ENCODE results near the gene FALEC.

FALEC gene

DNA sequence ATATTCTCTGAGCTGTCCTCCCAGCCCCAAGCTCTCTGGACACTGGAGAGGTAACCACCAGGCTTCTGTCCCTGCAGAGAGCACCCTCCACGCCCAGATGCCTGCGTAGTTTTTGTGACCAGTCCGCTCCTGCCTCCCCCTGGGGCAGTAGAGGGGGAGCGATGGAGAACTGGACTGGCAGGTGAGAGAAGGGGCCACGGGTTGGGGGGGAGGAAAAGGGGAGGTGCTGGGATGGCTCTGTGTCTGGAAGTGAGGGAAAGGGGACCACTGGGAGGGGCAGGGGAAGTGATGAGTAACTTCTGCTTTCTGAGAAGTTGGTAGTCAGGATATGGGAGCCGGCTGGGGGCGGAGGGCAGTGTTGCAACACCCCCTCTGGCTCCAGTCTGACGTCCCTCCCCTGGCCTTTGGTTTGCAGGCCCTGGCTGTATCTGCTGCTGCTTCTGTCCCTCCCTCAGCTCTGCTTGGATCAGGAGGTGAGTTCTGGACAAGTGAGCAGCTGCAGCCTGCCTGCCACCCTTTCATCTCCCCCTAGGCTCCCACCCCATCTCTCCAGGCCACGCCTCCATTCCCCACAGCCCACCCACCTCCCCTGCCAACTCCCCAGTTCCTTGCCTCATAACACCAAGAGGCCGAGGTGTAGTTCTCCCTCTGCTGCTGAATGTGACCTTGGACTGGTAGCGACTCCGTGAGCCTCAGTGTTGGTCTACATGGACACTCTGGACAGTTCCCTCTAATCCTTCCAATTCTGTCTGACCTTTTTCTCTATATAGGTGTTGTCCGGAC, 36.8 kb downstream of the FALEC start:
- peak; percentile 82 to 96 (median 93); a peak in 21 of 22 replicates for TF ChIP-seq Cebpa-rat (IDR thresholded peaks at IDR 0.05)
- Histone ChIP-seq H3K27ac (peak overlapping the region; percentile 83 to 96 (median 90)), H3K4me2 (peak overlapping the region; percentile 74 to 98 (median 94)), H3K4me3 (peak overlapping the region in 8 of 10 experiments; percentile 42 to 72 (median 52); a peak in 15 of 20 replicates), H3K4me1 (peaks cover 47 to 88% (median 69%) of the 10 kb centered on the region in 10 experiments), H4K20me1 (peaks cover 0 to 15% (median 0%) of the 10 kb centered on the region in 11 experiments; a peak in 4 of 22 replicates), H3K9ac (peak overlapping the region; percentile 73 to 90 (median 83)), H3K36me3 (peaks cover 0 to 42% (median 14%) of the 10 kb centered on the region in 11 experiments; a peak in 12 of 22 replicates), H3K9me3 (replicated peaks in 1 of 11) (no peaks in the 10 kb centered on the region), H3K27me3 (peaks cover 0 to 15% (median 0%) of the 10 kb centered on the region in 11 experiments; a peak in 7 of 22 replicates)

GRCh38 chr1:150552911-150553289, 37.3 kb downstream of the FALEC start:
- Histone ChIP-seq H3K9me3 (replicated peaks in 1 of 11) (no peaks in the 10 kb centered on the region), H3K4me2 (peak overlapping the region; percentile 74 to 98 (median 94)), H3K9ac (peak overlapping the region; percentile 73 to 86 (median 81)), H4K20me1 (peaks cover 0 to 21% (median 0%) of the 10 kb centered on the region in 11 experiments; a peak in 6 of 22 replicates), H3K4me1 (peaks cover 47 to 87% (median 69%) of the 10 kb centered on the region in 10 experiments), H3K4me3 (peak overlapping the region in 8 of 10 experiments; percentile 13 to 70 (median 44); a peak in 14 of 20 replicates), H3K27ac (peak overlapping the region; percentile 83 to 96 (median 90)), H3K27me3 (peaks cover 0 to 15% (median 0%) of the 10 kb centered on the region in 11 experiments; a peak in 7 of 22 replicates), H3K36me3 (peaks cover 0 to 48% (median 14%) of the 10 kb centered on the region in 11 experiments; a peak in 12 of 22 replicates)
- no peak for TF ChIP-seq Cebpa-rat (IDR thresholded peaks at IDR 0.05)

- H3K4me3 ChIP-seq: peak overlapping the region in 7 of 10 experiments; percentile 39 to 70 (median 46); a peak in 11 of 20 replicates
- no peaks in the 10 kb centered on the region for H3K9me3 ChIP-seq (replicated peaks in 1 of 11)
- peaks cover 0 to 9% (median 0%) of the 10 kb centered on the region in 11 experiments; a peak in 7 of 22 replicates for H3K27me3 ChIP-seq
- peaks cover 0 to 54% (median 14%) of the 10 kb centered on the region in 11 experiments; a peak in 13 of 22 replicates for H3K36me3 ChIP-seq
- peaks cover 47 to 87% (median 65%) of the 10 kb centered on the region in 10 experiments for H3K4me1 ChIP-seq
- H3K4me2 ChIP-seq: peak overlapping the region; percentile 74 to 98 (median 94); a peak in 21 of 22 replicates
- H3K9ac ChIP-seq: peak overlapping the region; percentile 73 to 86 (median 81)
- H4K20me1 ChIP-seq: peaks cover 0 to 28% (median 6%) of the 10 kb centered on the region in 11 experiments; a peak in 7 of 22 replicates
- H3K27ac ChIP-seq: peak overlapping the region; percentile 83 to 96 (median 90)
- no peak for TF ChIP-seq Cebpa-rat (IDR thresholded peaks at IDR 0.05)
Observed at GRCh38 chr1:150553392-150554085, 38.0 kb downstream of the FALEC start.

- TF ChIP-seq Cebpa-rat (IDR thresholded peaks at IDR 0.05): no peak
- H3K4me2 ChIP-seq: peak overlapping the region in 10 of 11 experiments; percentile 87 to 98 (median 94); a peak in 19 of 22 replicates
- peaks cover 0 to 33% (median 9%) of the 10 kb centered on the region in 11 experiments; a peak in 10 of 22 replicates for H4K20me1 ChIP-seq
- H3K9ac ChIP-seq: peak overlapping the region; percentile 73 to 86 (median 81); a peak in 20 of 22 replicates
- peaks cover 0 to 4% (median 0%) of the 10 kb centered on the region in 11 experiments; a peak in 2 of 22 replicates for H3K27me3 ChIP-seq
- peaks cover 46 to 92% (median 68%) of the 10 kb centered on the region in 10 experiments for H3K4me1 ChIP-seq
- peak overlapping the region; percentile 83 to 96 (median 90) for H3K27ac ChIP-seq
- H3K4me3 ChIP-seq: peak overlapping the region in 3 of 10 experiments; percentile 39 to 70 (median 60); a peak in 5 of 20 replicates
- H3K36me3 ChIP-seq: peaks cover 0 to 60% (median 14%) of the 10 kb centered on the region in 11 experiments; a peak in 13 of 22 replicates
- no peaks in the 10 kb centered on the region for H3K9me3 ChIP-seq (replicated peaks in 1 of 11)
Observed at GRCh38 chr1:150554086-150554452, 38.5 kb downstream of the FALEC start.

- Histone ChIP-seq H3K9ac (peak overlapping the region in 3 of 11 experiments; percentile 79 to 84 (median 81); a peak in 3 of 22 replicates), H4K20me1 (peaks cover 0 to 46% (median 22%) of the 10 kb centered on the region in 11 experiments; a peak in 13 of 22 replicates), H3K9me3 (replicated peaks in 1 of 11) (no peaks in the 10 kb centered on the region), H3K4me1 (peaks cover 48 to 95% (median 70%) of the 10 kb centered on the region in 10 experiments), H3K4me2 (peak overlapping the region in 5 of 11 experiments; percentile 27 to 98 (median 96); a peak in 8 of 22 replicates), H3K4me3 (no peak overlapping the region), H3K27me3 (no peaks in the 10 kb centered on the region), H3K36me3 (peaks cover 0 to 72% (median 14%) of the 10 kb centered on the region in 11 experiments; a peak in 13 of 22 replicates), H3K27ac (peak overlapping the region in 4 of 11 experiments; percentile 14 to 96 (median 66); a peak in 3 of 22 replicates)
- TF ChIP-seq Cebpa-rat (IDR thresholded peaks at IDR 0.05): no peak
Observed at GRCh38 chr1:150555198-150555970, 39.8 kb downstream of the FALEC start.

GRCh38 chr1:150555971-150556865, 40.7 kb downstream of the FALEC start:
- Histone ChIP-seq H3K27ac (peak overlapping the region in 5 of 11 experiments; percentile 6 to 38 (median 24); a peak in 7 of 22 replicates), H3K9ac (peak overlapping the region in 4 of 11 experiments; percentile 2 to 42 (median 36); a peak in 5 of 22 replicates), H3K9me3 (replicated peaks in 1 of 11) (no peaks in the 10 kb centered on the region), H3K4me1 (peaks cover 48 to 90% (median 66%) of the 10 kb centered on the region in 10 experiments), H3K36me3 (peaks cover 0 to 72% (median 14%) of the 10 kb centered on the region in 11 experiments; a peak in 13 of 22 replicates), H3K27me3 (no peaks in the 10 kb centered on the region), H3K4me3 (no peak overlapping the region), H3K4me2 (peak overlapping the region in 4 of 11 experiments; percentile 2 to 35 (median 8); a peak in 4 of 22 replicates), H4K20me1 (peaks cover 0 to 53% (median 28%) of the 10 kb centered on the region in 11 experiments; a peak in 13 of 22 replicates)
- TF ChIP-seq Cebpa-rat (IDR thresholded peaks at IDR 0.05): no peak
